NB4 (cell line): ENCODE data around the gene KCTD13.

Experiments used
- CTCF ChIP-seq: IDR thresholded peaks from one replicate; pipeline ENCODE4 v1.5.1; 2012; ENCODE audit warnings: low read depth, low read length
- MAX ChIP-seq: IDR thresholded peaks from 2 replicates; pipeline ENCODE4 v1.6.1; 2011; ENCODE audit warnings: low read depth, low read length

DNA sequence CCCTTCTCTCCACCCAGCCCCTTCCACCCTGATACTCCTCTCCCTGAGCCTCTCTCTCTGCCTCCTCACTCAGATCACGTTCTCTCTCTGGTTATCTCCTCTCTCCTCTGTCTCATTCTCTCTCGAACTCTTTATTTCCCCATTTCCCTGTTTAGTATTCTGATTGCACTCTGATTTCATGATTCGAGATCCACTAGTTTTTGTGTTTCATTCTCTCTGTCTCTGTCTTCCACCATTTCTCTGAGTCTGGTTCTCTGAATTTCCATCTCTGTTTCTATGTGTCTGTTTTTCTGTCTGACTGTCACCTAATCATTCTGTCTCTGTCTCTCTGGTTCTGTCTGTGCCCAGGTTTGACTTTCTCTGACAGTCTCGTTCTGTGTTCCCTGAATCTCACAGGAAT lies 28.7 kb downstream of the KCTD13 start:
- TF ChIP-seq MAX (no peak), CTCF (no peak)
